Gastrocnemius medialis (tissue), 4 donors: ENCODE data around the gene PLEKHM2.

Experiments used
- POLR2A ChIP-seq, 2 donors: fragments of 450-650 bp; IDR thresholded peaks; one replicate each; pipeline ENCODE4 v1.6.1; 2017; ENCODE audit warnings: antibody characterized with exemption in 2 of 2, mild to moderate bottlenecking in 2 of 2, moderate library complexity in 2 of 2
- TF ChIP-seq, protein P1 (sequence below), 5 experiments: fragments of 450-650 bp in 3 of 5; fragments of 200-600 bp in 2 of 5; sonication (generic) in 2 of 5; IDR thresholded peaks in 4 of 5; conservative IDR thresholded peaks in 1 of 5; 1 replicate in 4 of 5; 2 replicates in 1 of 5; pipeline ENCODE4 v1.5.1; 2016 to 2019; ENCODE audit warnings: antibody characterized with exemption in 5 of 5, mild to moderate bottlenecking in 3 of 5, moderate library complexity in 3 of 5

DNA sequence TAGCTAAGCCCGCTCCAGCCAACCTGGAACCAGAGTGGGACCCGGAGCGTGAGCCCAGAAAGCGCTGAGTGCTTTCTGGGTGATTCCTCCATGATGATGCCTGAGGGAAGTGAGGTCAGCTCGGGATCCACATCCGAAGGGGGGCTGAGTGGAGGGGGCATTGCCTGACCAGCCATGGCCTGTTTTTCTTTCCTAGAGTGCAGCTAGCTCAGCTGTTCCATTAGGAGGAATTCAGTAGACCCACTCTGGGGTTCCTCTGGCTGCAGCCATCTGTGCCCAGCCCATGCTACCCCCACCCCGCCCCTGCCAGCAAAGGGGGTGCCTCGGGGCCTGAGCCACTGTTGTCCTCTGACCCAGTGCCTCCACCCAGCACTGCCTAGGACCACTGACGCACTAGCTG, 42.4 kb downstream of the PLEKHM2 start:
- TF ChIP-seq, protein P1, sequence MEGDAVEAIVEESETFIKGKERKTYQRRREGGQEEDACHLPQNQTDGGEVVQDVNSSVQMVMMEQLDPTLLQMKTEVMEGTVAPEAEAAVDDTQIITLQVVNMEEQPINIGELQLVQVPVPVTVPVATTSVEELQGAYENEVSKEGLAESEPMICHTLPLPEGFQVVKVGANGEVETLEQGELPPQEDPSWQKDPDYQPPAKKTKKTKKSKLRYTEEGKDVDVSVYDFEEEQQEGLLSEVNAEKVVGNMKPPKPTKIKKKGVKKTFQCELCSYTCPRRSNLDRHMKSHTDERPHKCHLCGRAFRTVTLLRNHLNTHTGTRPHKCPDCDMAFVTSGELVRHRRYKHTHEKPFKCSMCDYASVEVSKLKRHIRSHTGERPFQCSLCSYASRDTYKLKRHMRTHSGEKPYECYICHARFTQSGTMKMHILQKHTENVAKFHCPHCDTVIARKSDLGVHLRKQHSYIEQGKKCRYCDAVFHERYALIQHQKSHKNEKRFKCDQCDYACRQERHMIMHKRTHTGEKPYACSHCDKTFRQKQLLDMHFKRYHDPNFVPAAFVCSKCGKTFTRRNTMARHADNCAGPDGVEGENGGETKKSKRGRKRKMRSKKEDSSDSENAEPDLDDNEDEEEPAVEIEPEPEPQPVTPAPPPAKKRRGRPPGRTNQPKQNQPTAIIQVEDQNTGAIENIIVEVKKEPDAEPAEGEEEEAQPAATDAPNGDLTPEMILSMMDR (IDR thresholded peaks at IDR 0.05 in 4 of 5, conservative IDR thresholded peaks at IDR 0.05 in 1 of 5) = no peak
- no peak for TF ChIP-seq POLR2A (IDR thresholded peaks at IDR 0.05)
